Motor neuron (in vitro differentiated cells): ENCODE results near the gene SLC22A16. TPM values are rescaled to one million over a fixed set of nuclear protein-coding genes. Genes with fewer than 3 reads are reported as not detected.

Experiments used
- ATAC-seq, 8 experiments: fragments of 200-7000 bp; cut with Tn5 transposase; replicated peaks in 6 of 8; 2 replicates each; pipeline ENCODE4 v1.8.0; 2021; ENCODE audit warnings: mild to moderate bottlenecking in 8 of 8, moderate library complexity in 8 of 8
- H3K27ac ChIP-seq, 2 donors: fragments of 250-450 bp; sonication (Bioruptor Pico); 2 replicates each; pipeline ENCODE4 v1.9.0; 2021; ENCODE audit warnings: antibody characterized with exemption in 2 of 2, mild to moderate bottlenecking in 2 of 2, moderate library complexity in 1 of 2
- H3K4me1 ChIP-seq, 2 donors: fragments of 250-450 bp; sonication (Bioruptor Pico); replicated peaks in 1 of 2; 2 replicates each; pipeline ENCODE4 v1.6.1; 2021; ENCODE audit warnings: antibody characterized with exemption in 2 of 2, mild to moderate bottlenecking in 2 of 2, moderate library complexity in 1 of 2
- H3K4me3 ChIP-seq, 5 donors: fragments of 250-450 bp; sonication (Bioruptor Pico); 2 replicates each; pipeline ENCODE4 v1.9.0; 2021; ENCODE audit warnings: antibody characterized with exemption in 5 of 5, mild to moderate bottlenecking in 5 of 5, moderate library complexity in 4 of 5
- WGBS, 10 experiments: fragments of 450-650 bp; shearing (Covaris generic); methylation state at CpG; one replicate each; pipeline ENCODE4 v1.0.0; 2022; 5-methylcytosine and 5-hydroxymethylcytosine counted together
- in situ Hi-C, 9 experiments: fragments of 400-800 bp; cut with MboI; loops; one replicate each; pipeline ENCODE4 v1.15.0; 2021; ENCODE audit warnings: low sequenced_read_pairs in 9 of 9, low pct_unique_long_range_greater_than_20kb in 2 of 9; ENCODE audit not compliant: unreplicated experiment in 9 of 9
- total RNA-seq, 8 experiments: library from RNA; unstranded; fragments of 300-600 nt; gene quantifications; 2 replicates each; pipeline versions ENCODE4 v1.2.3 to v1.2.4, GENCODE V29; 2022

SLC22A16 gene
- total RNA-seq, 8 experiments from 2014 or later: 0.08 to 0.81 (median 0.56) TPM; not detected in 3

- WGBS, 10 experiments: 46 to 100% (median 82%) methylated on average over 1 to 4 of the region's 4 CpGs; no CpG with 5 or more reads in 1 of the 10 experiments
- in situ Hi-C loops: no loop called here
- ATAC-seq: no peak
- Histone ChIP-seq H3K4me1 (peaks cover 0 to 3% of the 10 kb centered on the region in 2 donors), H3K4me3 (no peak overlapping the region), H3K27ac (no peak overlapping the region)
Observed at GRCh38 chr6:110401585-110402176, 74.7 kb downstream of the SLC22A16 start.

- in situ Hi-C loops: no loop called here
- H3K27ac ChIP-seq: no peak overlapping the region
- H3K4me1 ChIP-seq: peaks cover 0 to 3% of the 10 kb centered on the region in 2 donors
- ATAC-seq: no peak
- H3K4me3 ChIP-seq: no peak overlapping the region
- 40 to 100% (median 67%) methylated on average over 1 of the region's 18 CpGs; no CpG with 5 or more reads in 7 of the 10 experiments for WGBS, 10 experiments
Observed at GRCh38 chr6:110400208-110400607, 76.2 kb downstream of the SLC22A16 start.

- peak in 2 of 8 experiments; percentile 64 to 75 for ATAC-seq
Observed at GRCh38 chr6:110399219-110400071, 77.0 kb downstream of the SLC22A16 start.

GRCh38 chr6:110398778-110399177, 77.6 kb downstream of the SLC22A16 start:
- in situ Hi-C loops: loop anchor here in 8 of 9 experiments (25.0 kb wide), 3 partner anchors 336 to 686 kb away; no protein-coding TSS in a partner anchor
- H3K4me3 ChIP-seq: no peak overlapping the region
- peaks cover 0 to 3% of the 10 kb centered on the region in 2 donors for H3K4me1 ChIP-seq
- peak in 3 of 8 experiments; percentile 23 to 41 (median 36) for ATAC-seq
- WGBS, 10 experiments: 50 to 100% (median 67%) methylated on average over 1 to 4 of the region's 4 CpGs; no CpG with 5 or more reads in 5 of the 10 experiments
- H3K27ac ChIP-seq: no peak overlapping the region

More at GRCh38 chr6:110399219-110400071, 77.0 kb downstream of the SLC22A16 start:
- in situ Hi-C loops: loop anchor here in 8 of 9 experiments (25.0 kb wide), 3 partner anchors 337 to 687 kb away; no protein-coding TSS in a partner anchor
- WGBS, 10 experiments: 27 to 100% (median 80%) methylated on average over 1 to 13 of the region's 43 CpGs; no CpG with 5 or more reads in 3 of the 10 experiments
- peaks cover 0 to 3% of the 10 kb centered on the region in 2 donors for H3K4me1 ChIP-seq
- H3K27ac ChIP-seq: no peak overlapping the region
- no peak overlapping the region for H3K4me3 ChIP-seq

- WGBS, 10 experiments: 21 to 100% (median 60%) methylated on average over 1 to 4 of the region's 4 CpGs; no CpG with 5 or more reads in 3 of the 10 experiments
- in situ Hi-C loops: loop anchor here in 8 of 9 experiments (25.0 kb wide), 3 partner anchors 333 to 683 kb away; no protein-coding TSS in a partner anchor
Observed at GRCh38 chr6:110395221-110395620, 81.2 kb downstream of the SLC22A16 start.

GRCh38 chr6:110394409-110394808, 82.0 kb downstream of the SLC22A16 start:
- H3K4me1 ChIP-seq: peaks cover 0 to 6% of the 10 kb centered on the region in 2 donors
- 60 to 100% (median 100%) methylated on average over 1 to 4 of the region's 4 CpGs; no CpG with 5 or more reads in 4 of the 10 experiments for WGBS, 10 experiments
- ATAC-seq: no peak
- no peak overlapping the region for H3K27ac ChIP-seq
- no peak overlapping the region for H3K4me3 ChIP-seq
- in situ Hi-C loops: loop anchor here in 8 of 9 experiments (25.0 kb wide), 3 partner anchors 332 to 682 kb away; no protein-coding TSS in a partner anchor

More at GRCh38 chr6:110395221-110395620, 81.2 kb downstream of the SLC22A16 start:
- Histone ChIP-seq H3K4me3 (no peak overlapping the region), H3K4me1 (peaks cover 0 to 6% of the 10 kb centered on the region in 2 donors), H3K27ac (no peak overlapping the region)
- ATAC-seq: no peak

- WGBS, 10 experiments: 45 to 100% (median 77%) methylated on average over 2 to 9 of the region's 9 CpGs; no CpG with 5 or more reads in 6 of the 10 experiments
- in situ Hi-C loops: loop anchor here in 8 of 9 experiments (25.0 kb wide), 3 partner anchors 330 to 680 kb away; no protein-coding TSS in a partner anchor
Observed at GRCh38 chr6:110392727-110393126, 83.7 kb downstream of the SLC22A16 start.

GRCh38 chr6:110390404-110390803, 86.0 kb downstream of the SLC22A16 start:
- ATAC-seq: no peak
- H3K27ac ChIP-seq: no peak overlapping the region
- WGBS, 10 experiments: 0 to 63% (median 24%) methylated on average over 1 to 2 of the region's 2 CpGs
- peaks cover 7 to 13% of the 10 kb centered on the region in 2 donors for H3K4me1 ChIP-seq
- no peak overlapping the region for H3K4me3 ChIP-seq
- in situ Hi-C loops: loop anchor here in 8 of 9 experiments (25.0 kb wide), 3 partner anchors 328 to 678 kb away; no protein-coding TSS in a partner anchor

More at GRCh38 chr6:110392727-110393126, 83.7 kb downstream of the SLC22A16 start:
- ATAC-seq: no peak
- Histone ChIP-seq H3K4me3 (no peak overlapping the region), H3K27ac (no peak overlapping the region), H3K4me1 (peaks cover 4 to 11% of the 10 kb centered on the region in 2 donors)

- in situ Hi-C loops: loop anchor here (10.0 to 25.0 kb wide), 4 partner anchors 328 to 685 kb away; no protein-coding TSS in a partner anchor
- ATAC-seq: no peak
- H3K4me1 ChIP-seq: peaks cover 7 to 13% of the 10 kb centered on the region in 2 donors
- H3K4me3 ChIP-seq: no peak overlapping the region
- 39 to 100% (median 84%) methylated on average over 1 to 3 of the region's 4 CpGs; no CpG with 5 or more reads in 4 of the 10 experiments for WGBS, 10 experiments
- no peak overlapping the region for H3K27ac ChIP-seq
Observed at GRCh38 chr6:110389689-110390382, 86.6 kb downstream of the SLC22A16 start.

GRCh38 chr6:110387986-110388385, 88.4 kb downstream of the SLC22A16 start:
- Histone ChIP-seq H3K4me1 (peaks cover 7 to 13% of the 10 kb centered on the region in 2 donors), H3K4me3 (no peak overlapping the region), H3K27ac (no peak overlapping the region)
- WGBS, 10 experiments: 33 to 100% (median 61%) methylated on average over 1 to 2 of the region's 2 CpGs
- in situ Hi-C loops: loop anchor here (10.0 to 25.0 kb wide), 4 partner anchors 326 to 683 kb away; no protein-coding TSS in a partner anchor
- no peak for ATAC-seq

- no peak overlapping the region for H3K4me3 ChIP-seq
- WGBS, 10 experiments: 57 to 100% (median 87%) methylated on average over 1 of the region's 1 CpG; no CpG with 5 or more reads in 4 of the 10 experiments
- in situ Hi-C loops: loop anchor here (10.0 to 25.0 kb wide), 4 partner anchors 323 to 681 kb away; no protein-coding TSS in a partner anchor
- no peak overlapping the region for H3K27ac ChIP-seq
- ATAC-seq: no peak
- H3K4me1 ChIP-seq: peaks cover 7% of the 10 kb centered on the region in 2 donors
Observed at GRCh38 chr6:110385458-110385863, 91.0 kb downstream of the SLC22A16 start.

- H3K4me1 ChIP-seq: no peaks in the 10 kb centered on the region
- no peak overlapping the region for H3K4me3 ChIP-seq
- no peak overlapping the region for H3K27ac ChIP-seq
- ATAC-seq: peak in 1 of 8 experiments; percentile 30
- in situ Hi-C loops: loop anchor here in 8 of 9 experiments (25.0 kb wide), 3 partner anchors 316 to 666 kb away; no protein-coding TSS in a partner anchor
- 57 to 100% (median 80%) methylated on average over 1 to 8 of the region's 9 CpGs; no CpG with 5 or more reads in 5 of the 10 experiments for WGBS, 10 experiments
Observed at GRCh38 chr6:110378552-110378951, 97.9 kb downstream of the SLC22A16 start.
